Erythroblast (primary cell): ENCODE data around the gene ZNF407.

Experiments
- GATA1 ChIP-seq: IDR thresholded peaks from 2 replicates; pipeline ENCODE4 v1.6.1; 2011; ENCODE audit warnings: low read depth, mild to moderate bottlenecking, control low read depth, low read length, moderate library complexity
- POLR2A ChIP-seq: IDR thresholded peaks from 2 replicates; pipeline ENCODE4 v1.6.1; 2011; ENCODE audit warnings: mild to moderate bottlenecking, low read length

DNA sequence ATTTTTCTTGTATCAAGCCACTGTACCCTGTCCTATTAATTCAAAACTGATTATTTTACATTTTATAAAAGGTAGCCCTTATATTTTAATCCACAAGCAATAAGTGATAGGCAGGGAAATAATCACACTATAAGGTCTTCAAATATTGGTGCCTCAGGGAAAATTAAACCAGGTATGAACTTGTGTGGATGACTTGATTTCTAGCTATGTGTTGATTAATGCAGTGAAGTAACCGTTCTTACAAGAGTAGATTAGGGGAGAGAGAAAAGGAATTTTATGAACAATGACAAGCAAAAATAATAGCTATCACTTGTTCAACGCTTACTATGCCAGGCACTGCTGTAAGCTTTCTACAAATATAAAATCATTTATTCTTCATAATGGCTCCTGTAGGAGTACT, 411.6 kb downstream of the ZNF407 start:
- no peak for TF ChIP-seq POLR2A
- TF ChIP-seq GATA1 = no peak
